Hepatic stellate cell (primary cell): ENCODE results near the gene PRAMEF12.
"Not testable (repeated sequence)": the region's sequence is repeated elsewhere in the genome, so short reads cannot be mapped to it uniquely, and the experiment has no call there.

ENCODE experiments used
- DNase-seq: peaks from one replicate; pipeline ENCODE4 v3.0.0; 2011; ENCODE audit warnings: low spot score

Gene PRAMEF12

GRCh38 chr1:12771186-12771585 lies 2.4 kb upstream of the PRAMEF12 start:
- no peak for DNase-seq

- DNase-seq: no peak
Observed at GRCh38 chr1:12772520-12772919, 1.0 kb upstream of the PRAMEF12 start.

- no peak for DNase-seq
Observed at GRCh38 chr1:12774801-12775345, 1.3 kb downstream of the PRAMEF12 start.

GRCh38 chr1:12775443-12775842 lies 1.9 kb downstream of the PRAMEF12 start:
- no peak for DNase-seq

- no peak for DNase-seq
Observed at GRCh38 chr1:12776801-12777557, 3.4 kb downstream of the PRAMEF12 start.

- no peak for DNase-seq
Observed at GRCh38 chr1:12778061-12778460, 4.5 kb downstream of the PRAMEF12 start.

GRCh38 chr1:12778907-12779306 lies 5.4 kb downstream of the PRAMEF12 start:
- no peak for DNase-seq

GRCh38 chr1:12781488-12781887 lies 8.0 kb downstream of the PRAMEF12 start:
- DNase-seq: not testable (repeated sequence)

GRCh38 chr1:12783783-12784182 lies 10.2 kb downstream of the PRAMEF12 start:
- not testable (repeated sequence) for DNase-seq

GRCh38 chr1:12784729-12785128 lies 11.2 kb downstream of the PRAMEF12 start:
- not testable (repeated sequence) for DNase-seq

- not testable (repeated sequence) for DNase-seq
Observed at GRCh38 chr1:12791097-12791496, 17.6 kb downstream of the PRAMEF12 start, which contains the start of gene PRAMEF1. Gene PRAMEF1 (plus strand): TSS chr1:12791397. CDS start chr1:12793228, 1,831 bp downstream.

- DNase-seq: no peak
Observed at GRCh38 chr1:12798911-12799310, 25.4 kb downstream of the PRAMEF12 start.

- no peak for DNase-seq
Observed at GRCh38 chr1:12799730-12800129, 26.2 kb downstream of the PRAMEF12 start.

GRCh38 chr1:12809933-12810332 lies 36.4 kb downstream of the PRAMEF12 start:
- DNase-seq: no peak

- DNase-seq: no peak
Observed at GRCh38 chr1:12810691-12811408, 37.3 kb downstream of the PRAMEF12 start.

GRCh38 chr1:12811409-12811784 lies 37.9 kb downstream of the PRAMEF12 start:
- DNase-seq: no peak

- DNase-seq: not testable (repeated sequence)
Observed at GRCh38 chr1:12819061-12819460, 45.5 kb downstream of the PRAMEF12 start.
